Measurements from ENCODE around the gene SLC26A6. TPM values are rescaled to one million over a fixed set of nuclear protein-coding genes. Genes with fewer than 3 reads are reported as not detected.

The SLC26A6 gene
- total RNA-seq, 4 donors from 2014 or later, result 14.0 to 29.4 (median 24.1) TPM

- TF ChIP-seq EP300 (IDR thresholded peaks at IDR 0.05), result no peak
- Histone ChIP-seq H3K36me3 (peaks cover 35% of the 10 kb centered on the region), H3K27me3 (no peaks in the 10 kb centered on the region), H3K9me3 (no peaks in the 10 kb centered on the region), H3K4me1 (no peaks in the 10 kb centered on the region), H3K27ac (no peak overlapping the region), H3K4me3 (no peak overlapping the region)
- WGBS, result 89% methylated on average over 4 of the region's 9 CpGs
- no peak for DNase-seq (ENCODE audit: low spot score in 2 of 2)
These were observed 39.2 kb upstream of the SLC26A6 start for GRCh38 chr3:48674505-48674904.

DNA sequence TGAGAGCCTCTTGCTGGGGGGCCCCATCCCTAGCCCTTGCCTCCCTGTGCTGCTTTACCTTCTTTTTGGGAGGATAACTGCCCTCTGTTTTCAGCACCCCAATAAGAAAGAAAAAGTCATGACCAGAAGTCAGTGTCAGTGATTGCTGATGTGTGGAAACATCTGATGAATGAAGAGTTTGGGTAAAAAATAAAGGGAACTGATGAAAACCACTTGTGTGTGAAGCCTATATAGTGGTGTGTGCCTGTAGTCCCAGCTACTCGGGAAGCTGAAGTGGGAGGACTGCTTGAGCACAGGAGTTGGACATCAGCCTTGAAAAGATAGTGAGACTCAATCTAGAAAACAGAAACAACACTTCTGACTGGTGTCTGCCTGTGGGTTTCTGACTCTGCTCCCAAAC, 37.3 kb upstream of the SLC26A6 start:
- 73% methylated on average over 1 of the region's 1 CpG for WGBS
- Histone ChIP-seq H3K4me1 (no peaks in the 10 kb centered on the region), H3K9me3 (no peaks in the 10 kb centered on the region), H3K4me3 (no peak overlapping the region), H3K27me3 (no peaks in the 10 kb centered on the region), H3K36me3 (peaks cover 18% of the 10 kb centered on the region), H3K27ac (no peak overlapping the region)
- DNase-seq (ENCODE audit: low spot score in 2 of 2), result no peak
- TF ChIP-seq EP300 (IDR thresholded peaks at IDR 0.05) (no peak), POLR2AphosphoS5 (IDR thresholded peaks at IDR 0.05) (no peak), POLR2A (IDR thresholded peaks at IDR 0.05) (no peak)
- TF ChIP-seq, protein P1, sequence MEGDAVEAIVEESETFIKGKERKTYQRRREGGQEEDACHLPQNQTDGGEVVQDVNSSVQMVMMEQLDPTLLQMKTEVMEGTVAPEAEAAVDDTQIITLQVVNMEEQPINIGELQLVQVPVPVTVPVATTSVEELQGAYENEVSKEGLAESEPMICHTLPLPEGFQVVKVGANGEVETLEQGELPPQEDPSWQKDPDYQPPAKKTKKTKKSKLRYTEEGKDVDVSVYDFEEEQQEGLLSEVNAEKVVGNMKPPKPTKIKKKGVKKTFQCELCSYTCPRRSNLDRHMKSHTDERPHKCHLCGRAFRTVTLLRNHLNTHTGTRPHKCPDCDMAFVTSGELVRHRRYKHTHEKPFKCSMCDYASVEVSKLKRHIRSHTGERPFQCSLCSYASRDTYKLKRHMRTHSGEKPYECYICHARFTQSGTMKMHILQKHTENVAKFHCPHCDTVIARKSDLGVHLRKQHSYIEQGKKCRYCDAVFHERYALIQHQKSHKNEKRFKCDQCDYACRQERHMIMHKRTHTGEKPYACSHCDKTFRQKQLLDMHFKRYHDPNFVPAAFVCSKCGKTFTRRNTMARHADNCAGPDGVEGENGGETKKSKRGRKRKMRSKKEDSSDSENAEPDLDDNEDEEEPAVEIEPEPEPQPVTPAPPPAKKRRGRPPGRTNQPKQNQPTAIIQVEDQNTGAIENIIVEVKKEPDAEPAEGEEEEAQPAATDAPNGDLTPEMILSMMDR (IDR thresholded peaks at IDR 0.05), result no peak

DNA sequence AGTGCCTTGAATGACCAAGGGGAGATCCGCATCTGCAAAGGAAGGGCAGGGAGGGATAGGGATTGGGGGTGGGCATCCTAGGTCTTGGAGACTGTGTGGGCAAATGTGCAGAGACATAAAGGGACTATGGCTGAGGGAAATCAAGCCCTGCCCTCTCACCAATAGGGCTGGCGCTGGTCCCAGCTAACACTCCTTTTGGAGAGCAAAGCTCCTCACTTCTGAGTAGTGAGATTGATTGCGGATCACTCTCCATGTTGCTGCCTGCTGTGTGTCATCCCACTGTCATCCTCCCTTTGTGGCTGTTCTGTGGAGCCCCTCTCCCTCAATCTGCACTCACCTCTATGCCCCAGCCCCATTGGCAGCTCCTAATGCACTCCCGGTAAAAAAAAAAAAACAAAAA, 29.7 kb upstream of the SLC26A6 start:
- TF ChIP-seq, protein P1 (IDR thresholded peaks at IDR 0.05), result no peak
- no peak for TF ChIP-seq POLR2A (IDR thresholded peaks at IDR 0.05)
- TF ChIP-seq POLR2AphosphoS5 (IDR thresholded peaks at IDR 0.05), result no peak
- no peak for TF ChIP-seq EP300 (IDR thresholded peaks at IDR 0.05)
- Histone ChIP-seq H3K9me3 (no peaks in the 10 kb centered on the region), H3K27ac (no peak overlapping the region), H3K36me3 (no peaks in the 10 kb centered on the region), H3K4me3 (no peak overlapping the region), H3K4me1 (peaks cover 33% of the 10 kb centered on the region), H3K27me3 (peaks cover 30% of the 10 kb centered on the region)
- no peak for DNase-seq (ENCODE audit: low spot score in 2 of 2)
- WGBS, result 66% methylated on average over 3 of the region's 4 CpGs

DNA sequence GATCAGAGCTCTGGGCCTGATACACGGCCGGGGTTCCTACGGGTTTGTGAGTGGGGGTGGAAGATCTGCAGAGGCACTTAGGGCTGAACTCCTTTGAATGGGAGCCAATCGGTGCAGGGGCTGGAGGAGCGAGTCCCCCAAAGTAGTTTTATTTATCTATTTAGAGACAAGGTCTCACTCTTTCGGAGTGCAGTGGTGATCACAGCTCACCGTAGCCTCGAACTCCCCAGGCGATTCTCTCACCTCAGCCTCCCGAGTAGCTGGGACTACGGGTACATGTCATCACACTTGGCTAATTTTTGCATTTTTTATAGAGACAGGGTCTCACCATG, 29.0 kb upstream of the SLC26A6 start:
- Histone ChIP-seq H3K27me3 (peaks cover 35% of the 10 kb centered on the region), H3K27ac (no peak overlapping the region), H3K4me3 (peak overlapping the region; percentile 57), H3K36me3 (no peaks in the 10 kb centered on the region), H3K4me1 (peaks cover 33% of the 10 kb centered on the region), H3K9me3 (no peaks in the 10 kb centered on the region)
- WGBS, result 53% methylated on average over 11 of the region's 11 CpGs
- no peak for TF ChIP-seq POLR2A (IDR thresholded peaks at IDR 0.05)
- no peak for TF ChIP-seq EP300 (IDR thresholded peaks at IDR 0.05)
- TF ChIP-seq, protein P1 (IDR thresholded peaks at IDR 0.05), result peak in 1 of 2 donors; percentile 9
- no peak for TF ChIP-seq POLR2AphosphoS5 (IDR thresholded peaks at IDR 0.05)
- DNase-seq (ENCODE audit: low spot score in 2 of 2), result no peak

DNA sequence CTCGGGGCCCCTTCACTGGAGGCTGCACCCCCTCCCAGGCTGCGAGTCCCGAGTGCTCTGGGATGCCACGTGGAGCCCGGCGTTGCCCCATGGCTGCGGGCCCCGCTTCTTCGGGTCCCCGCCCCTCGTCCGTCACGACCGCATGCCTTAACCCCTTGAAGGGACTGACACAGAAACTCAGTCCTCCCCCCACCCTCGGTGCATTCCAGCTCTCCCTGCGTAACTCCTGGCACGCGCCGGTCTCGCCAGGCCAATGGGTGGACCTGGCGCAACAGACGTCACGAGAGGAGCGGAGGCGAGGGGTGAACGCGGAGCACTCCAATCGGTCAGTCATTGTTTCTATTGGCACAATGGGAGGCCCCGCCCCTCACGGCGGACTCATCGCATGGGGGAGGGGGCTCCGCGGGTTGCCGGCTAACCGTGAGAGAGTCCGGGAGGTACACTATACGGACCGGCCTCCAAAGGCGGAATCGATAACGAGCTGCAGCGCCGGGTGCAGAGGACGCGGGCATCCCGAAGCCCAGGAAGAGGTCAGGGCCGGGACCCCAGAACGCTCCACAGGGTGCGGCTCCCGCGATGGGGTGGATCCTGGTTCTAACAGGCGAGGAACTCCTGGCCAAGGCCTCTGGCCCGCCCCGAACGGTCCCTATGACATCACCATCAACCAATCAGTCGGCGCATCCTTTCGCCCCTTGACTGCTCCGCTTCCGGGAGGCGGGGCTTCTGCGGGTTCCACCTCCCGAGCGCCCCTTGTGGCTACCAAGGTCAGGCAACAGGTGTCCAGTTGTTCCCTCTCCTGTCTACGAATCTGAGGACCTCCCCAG, 28.4 kb upstream of the SLC26A6 start:
- Histone ChIP-seq H3K27ac (peak overlapping the region; percentile 73), H3K36me3 (no peaks in the 10 kb centered on the region), H3K9me3 (no peaks in the 10 kb centered on the region), H3K27me3 (peaks cover 35% of the 10 kb centered on the region), H3K4me3 (peak overlapping the region; percentile 57), H3K4me1 (peaks cover 33% of the 10 kb centered on the region)
- peak; percentile 92 to 93 for DNase-seq (ENCODE audit: low spot score in 2 of 2)
- TF ChIP-seq POLR2AphosphoS5 (IDR thresholded peaks at IDR 0.05), result peak in 2 of 3 donors; percentile 37 to 49
- TF ChIP-seq EP300 (IDR thresholded peaks at IDR 0.05), result no peak
- no peak for TF ChIP-seq POLR2A (IDR thresholded peaks at IDR 0.05)
- TF ChIP-seq, protein P1 (IDR thresholded peaks at IDR 0.05), result peak; percentile 7 to 75
- 0% methylated on average over 27 of the region's 66 CpGs for WGBS
